Fibroblast of lung (primary cell): Measurements from ENCODE around the gene RXFP3.

Experiments
- EZH2 ChIP-seq: IDR thresholded peaks from 2 replicates; pipeline ENCODE4 v1.5.1; 2012; ENCODE audit warnings: low read length, control low read depth, mild to moderate bottlenecking; ENCODE audit errors: missing control alignments
- TF ChIP-seq, protein P1 (sequence below), 2 donors: IDR thresholded peaks in 1 of 2; conservative IDR thresholded peaks in 1 of 2; 1 replicate in 1 of 2; 2 replicates in 1 of 2; pipeline ENCODE4 v1.5.1; 2011 to 2012; ENCODE audit warnings: low read length in 2 of 2, control low read depth in 1 of 2, inconsistent platforms in 1 of 2, low read depth in 1 of 2, mild to moderate bottlenecking in 1 of 2

DNA sequence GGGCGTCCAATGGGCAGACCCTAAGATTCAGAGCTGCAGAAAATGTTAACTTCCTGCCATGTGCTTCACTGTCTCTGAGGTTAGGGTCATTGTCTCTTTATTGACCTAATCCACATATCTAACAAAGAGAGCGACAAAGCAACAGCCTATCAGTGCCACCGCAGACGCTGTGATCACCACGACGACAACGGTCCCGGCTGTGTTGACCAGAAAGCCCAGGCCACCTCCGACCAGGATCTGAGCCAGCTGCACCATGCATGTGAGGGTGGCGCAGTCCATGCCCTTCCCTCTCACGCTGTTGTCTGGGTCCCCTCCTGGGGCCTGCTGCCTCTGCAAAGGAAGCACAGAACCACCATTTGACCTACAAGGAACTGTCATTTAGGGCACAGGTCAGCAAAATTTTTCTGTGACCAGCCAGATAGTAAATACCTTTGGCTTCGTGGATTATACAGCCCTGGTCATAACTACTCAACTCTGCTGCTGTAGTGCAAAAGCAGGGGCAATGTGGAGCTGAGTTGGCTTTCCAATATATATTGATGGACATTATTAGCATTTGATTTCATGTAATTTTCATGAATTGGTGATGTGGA is 8.5 kb downstream of the RXFP3 start:
- TF ChIP-seq, protein P1, sequence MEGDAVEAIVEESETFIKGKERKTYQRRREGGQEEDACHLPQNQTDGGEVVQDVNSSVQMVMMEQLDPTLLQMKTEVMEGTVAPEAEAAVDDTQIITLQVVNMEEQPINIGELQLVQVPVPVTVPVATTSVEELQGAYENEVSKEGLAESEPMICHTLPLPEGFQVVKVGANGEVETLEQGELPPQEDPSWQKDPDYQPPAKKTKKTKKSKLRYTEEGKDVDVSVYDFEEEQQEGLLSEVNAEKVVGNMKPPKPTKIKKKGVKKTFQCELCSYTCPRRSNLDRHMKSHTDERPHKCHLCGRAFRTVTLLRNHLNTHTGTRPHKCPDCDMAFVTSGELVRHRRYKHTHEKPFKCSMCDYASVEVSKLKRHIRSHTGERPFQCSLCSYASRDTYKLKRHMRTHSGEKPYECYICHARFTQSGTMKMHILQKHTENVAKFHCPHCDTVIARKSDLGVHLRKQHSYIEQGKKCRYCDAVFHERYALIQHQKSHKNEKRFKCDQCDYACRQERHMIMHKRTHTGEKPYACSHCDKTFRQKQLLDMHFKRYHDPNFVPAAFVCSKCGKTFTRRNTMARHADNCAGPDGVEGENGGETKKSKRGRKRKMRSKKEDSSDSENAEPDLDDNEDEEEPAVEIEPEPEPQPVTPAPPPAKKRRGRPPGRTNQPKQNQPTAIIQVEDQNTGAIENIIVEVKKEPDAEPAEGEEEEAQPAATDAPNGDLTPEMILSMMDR (conservative IDR thresholded peaks at IDR 0.05 in 1 of 2, IDR thresholded peaks at IDR 0.05 in 1 of 2; ENCODE audit: low read depth in 1 of 2, low read length in 2 of 2) = no peak
- no peak for TF ChIP-seq EZH2
